H9 (cell line): ENCODE data around the gene ANKRD53. TPM values are rescaled to one million over a fixed set of nuclear protein-coding genes. Genes with fewer than 3 reads are reported as not detected.

Source experiments
- DNase-seq: peaks from one replicate; pipeline ENCODE4 v3.0.0-alpha.2; 2017
- H2AFZ ChIP-seq: one replicate; pipeline ENCODE4 v1.6.1; 2013; ENCODE audit warnings: mild to moderate bottlenecking, low read length, control low read depth, moderate library complexity
- H2AK5ac ChIP-seq: 2 replicates; pipeline ENCODE4 v1.6.1; 2013; ENCODE audit warnings: low read length, control low read depth, mixed read lengths; ENCODE audit not compliant: insufficient read length
- H2BK120ac ChIP-seq: one replicate; pipeline ENCODE4 v1.6.1; 2013; ENCODE audit warnings: low read depth, mild to moderate bottlenecking, low read length, control low read depth, inconsistent platforms; ENCODE audit not compliant: poor library complexity, severe bottlenecking
- H2BK12ac ChIP-seq: 2 replicates; pipeline ENCODE4 v1.6.1; 2013; ENCODE audit warnings: low read length, control low read depth, mixed read lengths, low read depth; ENCODE audit not compliant: insufficient read length
- H2BK15ac ChIP-seq: 2 replicates; pipeline ENCODE4 v1.6.1; 2013; ENCODE audit warnings: low read depth, low read length, control low read depth
- H2BK20ac ChIP-seq: one replicate; pipeline ENCODE4 v1.6.1; 2013; ENCODE audit warnings: low read depth, mild to moderate bottlenecking, low read length, control low read depth, inconsistent platforms; ENCODE audit not compliant: poor library complexity, severe bottlenecking
- H2BK5ac ChIP-seq: 2 replicates; pipeline ENCODE4 v1.6.1; 2013; ENCODE audit warnings: low read length, control low read depth, mixed read lengths; ENCODE audit not compliant: insufficient read length
- H3K14ac ChIP-seq: 2 replicates; pipeline ENCODE4 v1.6.1; 2013; ENCODE audit warnings: low read length, control low read depth; ENCODE audit not compliant: insufficient read depth
- H3K18ac ChIP-seq: 2 replicates; pipeline ENCODE4 v1.6.1; 2013; ENCODE audit warnings: low read depth, mild to moderate bottlenecking, mixed read lengths, low read length, control low read depth; ENCODE audit not compliant: insufficient read length
- H3K23ac ChIP-seq: 2 replicates; pipeline ENCODE4 v1.6.1; 2013; ENCODE audit warnings: low read length, control low read depth, mixed read lengths, low read depth; ENCODE audit not compliant: insufficient read length
- H3K23me2 ChIP-seq: 2 replicates; pipeline ENCODE4 v1.6.1; 2013; ENCODE audit warnings: low read depth, mild to moderate bottlenecking, mixed read lengths, low read length, control low read depth; ENCODE audit not compliant: insufficient read length, poor library complexity, severe bottlenecking
- H3K27ac ChIP-seq: 2 replicates; pipeline ENCODE4 v1.5.1; 2013; ENCODE audit warnings: low read length, control low read depth, mixed read lengths, low read depth; ENCODE audit not compliant: insufficient read length
- H3K27me3 ChIP-seq: 2 replicates; pipeline ENCODE4 v1.6.1; 2013; ENCODE audit warnings: low read length, control low read depth, inconsistent platforms; ENCODE audit not compliant: insufficient read depth
- H3K4ac ChIP-seq: 2 replicates; pipeline ENCODE4 v1.6.1; 2013; ENCODE audit warnings: low read depth, mild to moderate bottlenecking, control low read depth, inconsistent platforms, low read length, moderate library complexity
- H3K4me1 ChIP-seq: 2 replicates; pipeline ENCODE4 v1.6.1; 2013; ENCODE audit warnings: low read length, control low read depth, inconsistent platforms; ENCODE audit not compliant: insufficient read depth
- H3K4me2 ChIP-seq: 2 replicates; pipeline ENCODE4 v1.6.1; 2013; ENCODE audit warnings: low read length, control low read depth, mixed read lengths; ENCODE audit not compliant: insufficient read length, insufficient read depth
- H3K56ac ChIP-seq: 2 replicates; pipeline ENCODE4 v1.6.1; 2013; ENCODE audit warnings: low read depth, mild to moderate bottlenecking, mixed read lengths, low read length, control low read depth; ENCODE audit not compliant: insufficient read length
- H3K79me1 ChIP-seq: 2 replicates; pipeline ENCODE4 v1.6.1; 2013; ENCODE audit warnings: low read depth, mild to moderate bottlenecking, moderate library complexity, low read length, control low read depth, inconsistent platforms; ENCODE audit not compliant: insufficient read depth, poor library complexity, severe bottlenecking
- H3K79me2 ChIP-seq: 2 replicates; pipeline ENCODE4 v1.6.1; 2013; ENCODE audit warnings: low read length, control low read depth, inconsistent platforms; ENCODE audit not compliant: insufficient read depth
- H3K9ac ChIP-seq: 2 replicates; pipeline ENCODE4 v1.6.1; 2013; ENCODE audit warnings: low read length, control low read depth, mixed read lengths; ENCODE audit not compliant: insufficient read length; ENCODE audit errors: extremely low read depth
- H3K9me3 ChIP-seq: one replicate; pipeline ENCODE4 v1.6.1; 2013; ENCODE audit warnings: low read depth, low read length, inconsistent platforms; ENCODE audit not compliant: control insufficient read depth
- H3T11ph ChIP-seq: one replicate; pipeline ENCODE4 v1.6.1; 2013; ENCODE audit warnings: mild to moderate bottlenecking, low read length, control low read depth, inconsistent platforms
- H4K20me1 ChIP-seq: one replicate; pipeline ENCODE4 v1.6.1; 2013; ENCODE audit not compliant: control insufficient read depth, insufficient read length, insufficient read depth
- H4K5ac ChIP-seq: 2 replicates; pipeline ENCODE4 v1.6.1; 2013; ENCODE audit warnings: low read depth, mild to moderate bottlenecking, mixed read lengths, low read length, control low read depth; ENCODE audit not compliant: insufficient read length
- H4K8ac ChIP-seq: replicated peaks from 2 replicates; pipeline ENCODE4 v1.6.1; 2013; ENCODE audit warnings: low read length, control low read depth, mixed read lengths, low read depth; ENCODE audit not compliant: insufficient read length
- H4K91ac ChIP-seq: 2 replicates; pipeline ENCODE4 v1.6.1; 2013; ENCODE audit warnings: low read depth, mild to moderate bottlenecking, moderate library complexity, mixed read lengths, low read length, control low read depth; ENCODE audit not compliant: insufficient read length
- H3K27ac Mint-ChIP-seq, 3 experiments: 2 replicates in 2 of 3; 3 replicates in 1 of 3; pipeline ENCODE4 v1.8.0; 2020 to 2021; ENCODE audit warnings: mixed read lengths in 3 of 3, mild to moderate bottlenecking in 1 of 3, moderate library complexity in 1 of 3
- H3K27me3 Mint-ChIP-seq: 2 replicates; pipeline ENCODE4 v1.8.0; 2021; ENCODE audit warnings: low read depth, mild to moderate bottlenecking, moderate library complexity, mixed read lengths
- H3K36me3 Mint-ChIP-seq, 3 experiments: 2 replicates in 2 of 3; 3 replicates in 1 of 3; pipeline ENCODE4 v1.8.0; 2020 to 2021; ENCODE audit warnings: low read depth in 3 of 3, mixed read lengths in 3 of 3; ENCODE audit not compliant: insufficient read depth in 1 of 3
- H3K4me1 Mint-ChIP-seq, 2 experiments: 2 replicates each; pipeline ENCODE4 v1.8.0; 2020; ENCODE audit warnings: mixed read lengths in 2 of 2
- H3K4me3 Mint-ChIP-seq, 2 experiments: 2 replicates in 1 of 2; 3 replicates in 1 of 2; pipeline ENCODE4 v1.8.0; 2020 to 2021; ENCODE audit warnings: mild to moderate bottlenecking in 2 of 2, mixed read lengths in 2 of 2, moderate library complexity in 1 of 2
- H3K9me3 Mint-ChIP-seq, 2 experiments: 2 replicates in 1 of 2; 3 replicates in 1 of 2; pipeline ENCODE4 v1.8.0; 2020; ENCODE audit warnings: mild to moderate bottlenecking in 2 of 2, mixed read lengths in 2 of 2, moderate library complexity in 1 of 2
- WGBS: extraction: QIAGEN DNeasy Blood & Tissue Kit; methylation state at CpG from one replicate; pipeline ENCODE4 v1.1.7; 2013; ENCODE audit warnings: missing lambda C conversion rate, low lambda C conversion rate, mixed read lengths; ENCODE audit not compliant: insufficient read length; ENCODE audit errors: extremely low coverage; 5-methylcytosine and 5-hydroxymethylcytosine counted together
- total RNA-seq: library from RNA; stranded (reverse); gene quantifications from 2 replicates; pipeline ENCODE4 v1.2.1, GENCODE V29; 2021
- TF ChIP-seq, protein P1 (sequence below): fragments of 200-600 bp; sonication (generic); conservative IDR thresholded peaks from 3 replicates; pipeline ENCODE4 v1.8.0; 2021; ENCODE audit warnings: antibody characterized with exemption, mild to moderate bottlenecking

ANKRD53 gene
- total RNA-seq, 1 experiment from 2014 or later: 0.28 TPM

- Histone ChIP-seq H2BK12ac (no peak overlapping the region), H3K4me2 (no peak overlapping the region), H4K91ac (no peak overlapping the region), H3K14ac (no peak overlapping the region), H3K4me1 (no peaks in the 10 kb centered on the region), H2BK120ac (no peak overlapping the region), H3K79me1 (no peaks in the 10 kb centered on the region), H3T11ph (no peak overlapping the region), H2BK15ac (no peak overlapping the region), H4K8ac (no peak overlapping the region), H3K23ac (no peak overlapping the region), H2BK20ac (no peak overlapping the region), H3K79me2 (no peaks in the 10 kb centered on the region), H3K9me3 (no peaks in the 10 kb centered on the region), H3K27ac (no peak overlapping the region), H3K4ac (no peak overlapping the region), H3K18ac (no peak overlapping the region), H3K23me2 (peaks cover 7% of the 10 kb centered on the region), H4K20me1 (no peaks in the 10 kb centered on the region), H4K5ac (no peak overlapping the region), H2AFZ (no peak overlapping the region), H3K56ac (no peak overlapping the region), H3K27me3 (peaks cover 15% of the 10 kb centered on the region; the same call in 1 of the 2 replicates), H3K9ac (no peak overlapping the region), H2AK5ac (no peak overlapping the region), H2BK5ac (no peak overlapping the region)
- no peak overlapping the region for H3K27ac Mint-ChIP-seq
- H3K36me3 Mint-ChIP-seq: no peaks in the 10 kb centered on the region
- peak; percentile 18 for DNase-seq
- TF ChIP-seq, protein P1, sequence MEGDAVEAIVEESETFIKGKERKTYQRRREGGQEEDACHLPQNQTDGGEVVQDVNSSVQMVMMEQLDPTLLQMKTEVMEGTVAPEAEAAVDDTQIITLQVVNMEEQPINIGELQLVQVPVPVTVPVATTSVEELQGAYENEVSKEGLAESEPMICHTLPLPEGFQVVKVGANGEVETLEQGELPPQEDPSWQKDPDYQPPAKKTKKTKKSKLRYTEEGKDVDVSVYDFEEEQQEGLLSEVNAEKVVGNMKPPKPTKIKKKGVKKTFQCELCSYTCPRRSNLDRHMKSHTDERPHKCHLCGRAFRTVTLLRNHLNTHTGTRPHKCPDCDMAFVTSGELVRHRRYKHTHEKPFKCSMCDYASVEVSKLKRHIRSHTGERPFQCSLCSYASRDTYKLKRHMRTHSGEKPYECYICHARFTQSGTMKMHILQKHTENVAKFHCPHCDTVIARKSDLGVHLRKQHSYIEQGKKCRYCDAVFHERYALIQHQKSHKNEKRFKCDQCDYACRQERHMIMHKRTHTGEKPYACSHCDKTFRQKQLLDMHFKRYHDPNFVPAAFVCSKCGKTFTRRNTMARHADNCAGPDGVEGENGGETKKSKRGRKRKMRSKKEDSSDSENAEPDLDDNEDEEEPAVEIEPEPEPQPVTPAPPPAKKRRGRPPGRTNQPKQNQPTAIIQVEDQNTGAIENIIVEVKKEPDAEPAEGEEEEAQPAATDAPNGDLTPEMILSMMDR: no peak
- peak overlapping the region in 1 of 2 experiments; percentile 17; a peak in 1 of 5 replicates for H3K4me3 Mint-ChIP-seq
- no CpG with 5 or more reads among the region's 18 CpGs for WGBS
- H3K27me3 Mint-ChIP-seq: peaks cover 84% of the 10 kb centered on the region
- H3K9me3 Mint-ChIP-seq: no peaks in the 10 kb centered on the region; a peak in 1 of 5 replicates
- H3K4me1 Mint-ChIP-seq: peaks cover 3 to 5% of the 10 kb centered on the region in 2 experiments
Observed at GRCh38 chr2:70962885-70963878, 15.2 kb upstream of the ANKRD53 start.
